HFF-Myc (cell line): ENCODE measurements around the gene CIDEB.

Experiments used
- DNase-seq: peaks from one replicate; pipeline ENCODE4 v3.0.0-alpha.2; 2011; ENCODE audit warnings: low read depth; ENCODE audit errors: extremely low read depth
- H3K4me3 ChIP-seq: replicated peaks from 2 replicates; pipeline ENCODE4 v1.5.1; 2011; ENCODE audit warnings: low read depth, mild to moderate bottlenecking, control low read depth, low read length
- TF ChIP-seq, protein P1 (sequence below): IDR thresholded peaks from 2 replicates; pipeline ENCODE4 v1.5.1; 2012; ENCODE audit warnings: mild to moderate bottlenecking, low read depth, low read length, control low read depth; ENCODE audit errors: missing control alignments

CIDEB gene

DNA sequence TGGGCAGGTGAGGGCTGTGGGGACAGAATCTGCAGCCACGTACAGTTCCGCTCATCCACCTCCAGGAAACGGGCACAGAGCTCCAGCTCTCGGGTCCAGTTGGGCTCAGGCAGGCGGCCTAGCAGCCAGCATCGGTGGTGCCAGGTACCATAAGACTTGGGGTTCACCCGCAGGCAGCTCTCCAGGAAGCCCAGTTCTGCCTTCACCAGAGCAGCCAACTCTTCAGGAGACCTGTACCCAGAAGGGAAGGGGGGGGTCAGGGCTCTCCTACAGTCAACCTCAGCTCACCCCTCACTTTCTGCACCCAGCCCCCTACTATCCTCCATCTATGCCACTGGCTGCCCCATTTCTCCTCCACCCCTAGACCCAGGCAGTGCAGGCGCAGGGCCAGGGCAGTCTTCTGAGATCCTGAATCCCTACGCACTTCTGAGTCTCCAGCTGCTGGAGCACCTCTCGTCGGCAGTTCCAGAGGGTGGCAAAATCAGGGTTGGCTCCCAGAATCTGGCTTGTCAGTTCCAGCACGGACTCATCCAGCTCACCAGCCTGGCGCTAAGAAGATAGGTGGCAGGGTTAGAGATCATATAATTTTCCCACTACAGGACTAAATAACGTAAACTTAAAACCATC lies 37.8 kb downstream of the CIDEB start:
- TF ChIP-seq, protein P1, sequence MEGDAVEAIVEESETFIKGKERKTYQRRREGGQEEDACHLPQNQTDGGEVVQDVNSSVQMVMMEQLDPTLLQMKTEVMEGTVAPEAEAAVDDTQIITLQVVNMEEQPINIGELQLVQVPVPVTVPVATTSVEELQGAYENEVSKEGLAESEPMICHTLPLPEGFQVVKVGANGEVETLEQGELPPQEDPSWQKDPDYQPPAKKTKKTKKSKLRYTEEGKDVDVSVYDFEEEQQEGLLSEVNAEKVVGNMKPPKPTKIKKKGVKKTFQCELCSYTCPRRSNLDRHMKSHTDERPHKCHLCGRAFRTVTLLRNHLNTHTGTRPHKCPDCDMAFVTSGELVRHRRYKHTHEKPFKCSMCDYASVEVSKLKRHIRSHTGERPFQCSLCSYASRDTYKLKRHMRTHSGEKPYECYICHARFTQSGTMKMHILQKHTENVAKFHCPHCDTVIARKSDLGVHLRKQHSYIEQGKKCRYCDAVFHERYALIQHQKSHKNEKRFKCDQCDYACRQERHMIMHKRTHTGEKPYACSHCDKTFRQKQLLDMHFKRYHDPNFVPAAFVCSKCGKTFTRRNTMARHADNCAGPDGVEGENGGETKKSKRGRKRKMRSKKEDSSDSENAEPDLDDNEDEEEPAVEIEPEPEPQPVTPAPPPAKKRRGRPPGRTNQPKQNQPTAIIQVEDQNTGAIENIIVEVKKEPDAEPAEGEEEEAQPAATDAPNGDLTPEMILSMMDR: no peak
- no peak overlapping the region for H3K4me3 ChIP-seq
- DNase-seq: no peak

DNA sequence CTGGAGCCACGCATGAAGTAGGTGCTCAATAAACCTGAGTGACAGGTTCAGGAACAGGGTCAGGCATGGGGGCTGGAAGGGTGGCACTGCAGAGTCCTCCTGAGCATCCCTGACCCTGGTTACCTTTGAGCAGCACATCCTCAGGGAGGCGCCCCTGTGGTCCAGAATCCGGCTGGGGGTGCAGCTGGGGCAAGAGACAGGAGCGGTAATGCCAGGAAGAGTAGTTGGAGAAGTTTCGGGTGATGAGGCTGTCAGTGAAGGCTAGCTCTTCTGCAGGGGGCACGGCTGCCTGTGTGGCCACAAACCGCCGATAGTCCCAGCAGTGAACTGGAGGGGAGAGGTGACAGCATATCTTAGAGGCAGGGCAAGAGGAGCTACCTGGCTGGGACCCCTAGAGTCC lies 38.4 kb downstream of the CIDEB start:
- H3K4me3 ChIP-seq: no peak overlapping the region
- no peak for DNase-seq
- TF ChIP-seq, protein P1: no peak

DNA sequence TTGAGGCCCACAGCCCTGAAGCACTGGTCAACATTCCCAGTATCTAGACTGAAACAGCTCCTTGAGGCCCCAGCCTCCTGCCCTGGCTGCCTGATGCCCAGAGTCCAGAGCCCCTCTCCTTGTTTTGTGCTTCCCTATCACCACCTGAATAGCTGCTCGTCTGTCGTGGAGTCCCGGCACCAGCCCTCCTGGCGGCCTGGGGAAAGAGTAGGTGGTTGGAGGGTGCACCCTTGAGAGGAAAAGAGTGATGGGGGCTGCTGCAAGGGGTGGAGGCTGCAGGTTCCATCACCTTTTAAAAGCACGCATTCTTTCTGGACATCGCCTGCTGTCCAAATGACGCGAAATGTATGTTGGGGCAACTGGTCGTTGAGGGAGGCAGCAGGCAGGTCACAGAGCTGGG lies 39.6 kb downstream of the CIDEB start:
- no peak for DNase-seq
- H3K4me3 ChIP-seq: no peak overlapping the region
- TF ChIP-seq, protein P1: no peak

DNA sequence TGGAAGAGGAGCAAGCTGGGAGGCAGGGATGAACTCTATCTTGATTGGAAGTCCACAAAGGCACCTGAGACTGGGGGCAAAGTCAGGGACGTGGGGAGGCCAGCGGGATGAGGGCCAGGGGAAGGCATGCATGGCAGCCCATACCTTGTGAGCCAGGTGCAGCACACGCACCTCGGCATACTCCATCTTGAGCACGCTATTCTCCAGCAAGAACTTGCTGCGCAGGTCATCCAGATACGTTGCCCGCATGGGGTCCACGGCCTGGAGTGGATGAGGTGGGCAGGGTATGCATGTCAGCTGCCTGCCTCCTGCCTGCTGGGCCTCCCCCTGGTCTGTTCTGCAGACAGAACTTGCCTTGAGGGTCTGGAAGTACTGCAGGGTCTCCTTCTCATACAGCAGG lies 40.3 kb downstream of the CIDEB start:
- TF ChIP-seq, protein P1: no peak
- no peak overlapping the region for H3K4me3 ChIP-seq
- no peak for DNase-seq

DNA sequence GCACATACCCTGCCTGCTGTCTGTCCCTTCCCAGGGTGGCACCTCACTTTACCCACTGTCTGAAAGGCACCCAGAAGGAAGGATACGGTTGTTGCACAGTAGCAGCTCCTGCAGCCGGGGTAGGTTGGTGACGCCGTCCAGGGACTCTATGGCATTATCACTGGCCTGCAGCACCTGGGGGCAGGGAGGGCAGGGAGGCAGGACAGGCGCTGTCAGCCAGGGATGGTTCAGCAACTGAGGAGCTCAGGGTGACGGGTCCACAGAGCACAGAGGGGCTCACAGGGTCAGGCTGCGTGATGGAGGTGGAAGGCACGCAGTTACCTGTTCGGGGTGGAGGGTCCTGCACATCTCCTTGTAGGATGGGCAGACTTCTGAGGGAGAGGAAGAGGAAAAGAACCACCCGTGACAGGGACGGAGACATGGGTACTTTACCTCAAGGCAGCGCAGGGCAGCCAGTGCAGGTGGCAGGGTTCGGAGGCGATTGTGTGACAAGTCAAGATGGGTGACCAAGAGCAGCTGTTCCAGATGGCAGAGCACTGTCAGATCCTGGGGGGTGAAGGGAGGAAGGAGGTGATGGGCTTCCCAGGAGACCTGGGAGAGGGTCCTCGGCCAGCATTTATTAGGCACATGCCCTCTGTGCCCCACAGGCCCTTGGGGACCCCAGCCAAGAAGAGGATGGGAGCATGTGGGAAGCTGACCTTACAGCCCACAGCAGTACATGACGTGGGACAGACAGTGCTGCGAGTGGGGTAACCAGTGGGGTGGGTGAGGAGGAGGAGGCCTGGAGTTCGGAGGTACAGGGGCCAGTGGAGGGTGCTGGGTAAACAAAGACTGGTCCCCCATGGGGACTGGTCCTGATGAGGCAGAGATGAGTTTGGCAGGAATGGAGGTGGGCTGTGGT lies 41.2 kb downstream of the CIDEB start:
- no peak for DNase-seq
- TF ChIP-seq, protein P1: no peak
- H3K4me3 ChIP-seq: no peak overlapping the region

DNA sequence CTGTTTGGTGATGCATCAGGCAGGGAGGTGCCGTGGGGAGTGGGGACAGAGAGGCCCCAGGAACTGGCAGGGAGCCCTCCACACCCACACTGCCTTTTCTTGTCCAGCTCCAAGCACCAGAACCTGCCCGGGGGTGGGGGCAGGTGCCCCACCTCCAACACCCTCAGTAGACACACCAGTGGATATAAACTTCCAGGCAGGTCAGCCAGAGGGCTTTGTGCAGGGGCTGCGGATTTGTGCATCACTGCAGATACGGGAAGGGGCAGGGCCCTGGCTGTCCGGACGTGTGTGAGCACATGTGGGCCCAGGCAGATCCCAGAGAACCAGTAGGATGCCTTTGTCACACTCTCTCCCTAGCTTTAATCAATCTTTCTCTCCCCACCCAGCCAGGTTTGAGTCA lies 43.5 kb downstream of the CIDEB start:
- DNase-seq: no peak
- TF ChIP-seq, protein P1: no peak
- H3K4me3 ChIP-seq: no peak overlapping the region
